Kidney epithelial cell (primary cell): ENCODE measurements around the gene MRM3. TPM values are rescaled to one million over a fixed set of nuclear protein-coding genes. Genes with fewer than 3 reads are reported as not detected.

Source experiments
- DNase-seq: peaks from one replicate; pipeline ENCODE4 v3.0.0-alpha.2; 2010; ENCODE audit warnings: low read depth
- H3K27me3 ChIP-seq: 2 replicates; pipeline ENCODE4 v1.6.0; 2011; ENCODE audit warnings: low read length; ENCODE audit not compliant: control insufficient read depth, insufficient read depth
- H3K36me3 ChIP-seq: 2 replicates; pipeline ENCODE4 v1.5.1; 2011; ENCODE audit warnings: low read length; ENCODE audit not compliant: control insufficient read depth, insufficient read depth
- H3K4me3 ChIP-seq: 2 replicates; pipeline ENCODE4 v1.5.1; 2011; ENCODE audit warnings: low read depth, mild to moderate bottlenecking, control low read depth, low read length
- total RNA-seq: library from RNA; depleted of rRNA; stranded (reverse); fragments of >200 nt; gene quantifications from 2 replicates; pipeline ENCODE4 v1.2.3, GENCODE V29; 2015
- TF ChIP-seq, protein P1 (sequence below): IDR thresholded peaks from 2 replicates; pipeline ENCODE4 v1.5.1; 2011; ENCODE audit warnings: mild to moderate bottlenecking, moderate library complexity, low read length, control low read depth, inconsistent platforms; ENCODE audit not compliant: insufficient read depth, poor library complexity, severe bottlenecking

MRM3 gene, protein sequence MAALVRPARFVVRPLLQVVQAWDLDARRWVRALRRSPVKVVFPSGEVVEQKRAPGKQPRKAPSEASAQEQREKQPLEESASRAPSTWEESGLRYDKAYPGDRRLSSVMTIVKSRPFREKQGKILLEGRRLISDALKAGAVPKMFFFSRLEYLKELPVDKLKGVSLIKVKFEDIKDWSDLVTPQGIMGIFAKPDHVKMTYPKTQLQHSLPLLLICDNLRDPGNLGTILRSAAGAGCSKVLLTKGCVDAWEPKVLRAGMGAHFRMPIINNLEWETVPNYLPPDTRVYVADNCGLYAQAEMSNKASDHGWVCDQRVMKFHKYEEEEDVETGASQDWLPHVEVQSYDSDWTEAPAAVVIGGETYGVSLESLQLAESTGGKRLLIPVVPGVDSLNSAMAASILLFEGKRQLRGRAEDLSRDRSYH
- total RNA-seq = 25.3 and 28.0 TPM in 2 replicates

DNA sequence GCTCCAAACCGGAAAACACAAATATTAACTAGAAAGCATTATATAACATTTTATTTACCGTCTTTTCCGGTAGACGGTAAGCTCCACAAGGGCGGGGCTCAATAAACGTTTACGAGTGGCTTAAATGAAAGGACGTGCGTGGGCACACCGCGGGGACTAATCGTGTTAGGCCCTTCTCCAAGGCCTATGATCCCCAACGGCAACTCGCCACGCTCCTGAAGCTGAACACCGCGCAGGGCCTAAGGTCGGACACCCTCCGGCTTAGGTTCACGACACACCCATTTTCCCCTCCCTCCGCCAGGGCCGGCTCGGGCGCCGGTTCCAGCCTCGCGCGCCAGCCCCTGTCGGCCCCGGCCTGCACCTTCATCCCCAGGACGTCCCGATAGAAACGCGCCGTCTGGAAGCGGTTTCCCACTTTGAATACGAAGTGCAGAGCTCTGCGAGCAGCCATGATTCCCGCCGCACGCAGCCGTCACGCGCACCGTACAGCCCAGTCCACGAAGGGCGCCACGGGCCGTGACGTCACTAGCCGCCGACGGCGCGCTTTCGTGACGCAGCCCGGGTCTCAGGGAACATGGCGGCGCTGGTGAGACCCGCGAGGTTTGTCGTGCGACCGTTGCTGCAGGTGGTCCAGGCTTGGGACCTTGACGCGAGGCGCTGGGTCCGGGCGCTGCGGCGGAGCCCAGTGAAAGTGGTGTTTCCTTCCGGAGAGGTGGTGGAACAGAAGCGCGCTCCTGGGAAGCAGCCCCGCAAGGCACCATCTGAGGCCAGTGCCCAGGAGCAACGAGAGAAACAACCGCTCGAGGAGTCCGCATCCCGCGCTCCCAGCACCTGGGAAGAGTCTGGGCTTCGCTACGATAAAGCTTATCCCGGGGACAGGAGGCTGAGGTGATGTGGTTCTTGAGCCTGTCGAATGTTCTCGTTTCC lies at the start of gene MRM3, which contains the start of gene GLOD4:
MRM3 (plus strand) TSS at position 549 of the 927 bp plus-strand sequence; CDS start at position 575, 26 bp downstream.
GLOD4 (minus strand) TSS at position 476 of the 927 bp plus-strand sequence; CDS start at position 451, 25 bp downstream.
- Histone ChIP-seq H3K27me3 (no peaks in the 10 kb centered on the region), H3K36me3 (no peaks in the 10 kb centered on the region), H3K4me3 (peak within 1 kb of the TSS; percentile 96)
- peak; percentile 51 for DNase-seq
- TF ChIP-seq, protein P1, sequence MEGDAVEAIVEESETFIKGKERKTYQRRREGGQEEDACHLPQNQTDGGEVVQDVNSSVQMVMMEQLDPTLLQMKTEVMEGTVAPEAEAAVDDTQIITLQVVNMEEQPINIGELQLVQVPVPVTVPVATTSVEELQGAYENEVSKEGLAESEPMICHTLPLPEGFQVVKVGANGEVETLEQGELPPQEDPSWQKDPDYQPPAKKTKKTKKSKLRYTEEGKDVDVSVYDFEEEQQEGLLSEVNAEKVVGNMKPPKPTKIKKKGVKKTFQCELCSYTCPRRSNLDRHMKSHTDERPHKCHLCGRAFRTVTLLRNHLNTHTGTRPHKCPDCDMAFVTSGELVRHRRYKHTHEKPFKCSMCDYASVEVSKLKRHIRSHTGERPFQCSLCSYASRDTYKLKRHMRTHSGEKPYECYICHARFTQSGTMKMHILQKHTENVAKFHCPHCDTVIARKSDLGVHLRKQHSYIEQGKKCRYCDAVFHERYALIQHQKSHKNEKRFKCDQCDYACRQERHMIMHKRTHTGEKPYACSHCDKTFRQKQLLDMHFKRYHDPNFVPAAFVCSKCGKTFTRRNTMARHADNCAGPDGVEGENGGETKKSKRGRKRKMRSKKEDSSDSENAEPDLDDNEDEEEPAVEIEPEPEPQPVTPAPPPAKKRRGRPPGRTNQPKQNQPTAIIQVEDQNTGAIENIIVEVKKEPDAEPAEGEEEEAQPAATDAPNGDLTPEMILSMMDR = no peak

DNA sequence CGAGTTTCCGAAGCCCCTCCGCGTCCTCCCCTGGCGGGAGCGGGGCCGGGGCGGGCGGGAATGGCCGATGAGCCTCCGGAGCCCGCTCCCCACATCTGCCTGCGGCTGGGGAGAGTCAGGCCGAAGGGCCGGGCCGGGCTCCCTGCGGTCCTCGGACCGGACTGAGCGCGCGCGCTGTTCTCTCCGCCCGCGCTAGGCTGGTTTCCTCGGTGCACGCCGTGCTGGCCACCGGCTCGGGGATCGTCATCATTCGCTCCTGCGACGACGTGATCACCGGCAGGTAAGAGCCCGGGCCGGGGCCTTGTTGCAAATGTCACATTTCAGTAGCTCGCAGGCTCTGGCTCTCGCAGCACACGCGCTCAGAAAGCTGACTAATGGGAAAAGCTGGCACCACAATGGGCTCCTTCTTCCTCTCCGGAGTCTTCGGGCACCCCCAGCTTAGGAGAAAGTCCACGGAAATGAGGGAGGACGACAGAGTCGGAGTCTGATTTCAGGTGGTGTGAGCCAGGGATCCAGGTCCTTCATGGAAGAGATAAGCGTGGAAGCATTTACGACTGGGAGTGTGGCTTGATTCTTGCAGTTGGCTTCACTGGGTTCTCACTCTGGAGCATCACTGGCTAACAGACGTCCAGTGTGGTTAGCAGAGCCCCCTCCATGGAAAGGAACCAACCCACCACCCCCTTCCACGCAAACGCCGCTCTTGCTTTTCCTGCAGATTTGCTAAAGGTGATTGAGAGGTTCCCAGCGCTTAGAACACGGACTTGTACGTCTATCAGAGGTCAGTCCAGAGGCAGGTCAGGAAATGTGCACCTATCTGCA lies 49.0 kb upstream of the MRM3 start:
- peak overlapping the region; percentile 72 for H3K4me3 ChIP-seq

DNA sequence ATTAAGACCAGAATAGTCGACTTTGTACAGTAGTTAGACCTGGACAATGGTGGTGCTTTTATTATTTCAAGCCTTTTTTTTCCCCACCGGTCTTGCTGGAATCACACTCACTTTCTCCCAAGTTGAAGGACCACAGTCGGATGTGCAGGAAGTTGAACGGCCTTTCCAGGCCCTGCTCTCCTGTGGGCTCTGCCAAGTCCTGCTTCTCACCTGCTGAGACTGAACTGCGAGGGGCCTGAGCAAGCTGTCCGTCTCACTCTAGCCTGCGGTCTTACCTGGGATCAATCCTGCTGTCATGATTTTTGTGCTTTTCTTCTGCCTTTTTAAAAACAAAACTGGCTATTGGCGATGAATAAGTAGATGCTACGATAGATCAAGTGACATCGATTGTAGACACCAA lies 48.4 kb upstream of the MRM3 start:
- Histone ChIP-seq H3K27me3 (no peaks in the 10 kb centered on the region), H3K36me3 (peaks cover 1% of the 10 kb centered on the region), H3K4me3 (peak overlapping the region; percentile 72)
- DNase-seq = no peak
- TF ChIP-seq, protein P1 = no peak

More for the DNA sequence above, 49.0 kb upstream of the MRM3 start:
- Histone ChIP-seq H3K36me3 (peaks cover 1% of the 10 kb centered on the region), H3K27me3 (no peaks in the 10 kb centered on the region)
- DNase-seq = no peak
- TF ChIP-seq, protein P1 = no peak

DNA sequence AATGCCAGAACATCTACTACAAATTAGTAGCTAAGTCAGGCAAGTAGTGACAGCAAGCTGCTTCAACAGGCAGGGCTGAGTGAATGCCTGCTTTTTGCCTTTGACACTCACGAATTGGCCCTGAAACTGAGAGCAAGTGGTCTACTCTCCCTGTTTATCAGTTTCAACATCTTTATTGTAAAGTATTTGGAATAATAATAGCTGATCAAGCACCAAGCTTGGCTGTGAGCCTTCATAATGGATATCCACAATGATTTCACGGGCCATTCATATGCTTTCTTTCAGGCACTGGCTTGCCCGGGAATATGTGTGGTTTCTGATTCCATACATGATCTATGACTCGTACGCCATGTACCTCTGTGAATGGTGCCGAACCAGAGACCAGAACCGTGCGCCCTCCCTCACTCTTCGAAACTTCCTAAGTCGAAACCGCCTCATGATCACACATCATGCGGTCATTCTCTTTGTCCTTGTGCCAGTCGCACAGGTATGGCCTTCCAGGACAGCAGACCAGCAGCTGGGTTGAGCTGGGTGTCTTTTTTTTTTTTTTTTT lies 44.5 kb upstream of the MRM3 start:
- no peak overlapping the region for H3K4me3 ChIP-seq
- no peaks in the 10 kb centered on the region for H3K27me3 ChIP-seq
- TF ChIP-seq, protein P1 = no peak
- H3K36me3 ChIP-seq = peaks cover 4% of the 10 kb centered on the region
- no peak for DNase-seq
